K562 (cell line): ENCODE data around the gene BRF1. TPM values are rescaled to one million over a fixed set of nuclear protein-coding genes. Genes with fewer than 3 reads are reported as not detected.

Experiments
- ATAC-seq: fragments of 200-7000 bp; cut with Tn5 transposase; 3 replicates; pipeline ENCODE4 v1.9.1; 2020; ENCODE audit warnings: moderate library complexity
- BruUV-seq: library from RNA; stranded (reverse); fragments of 400-500 nt; replicated peaks from 2 replicates; lab custom pipeline; 2021; lab: Mats Ljungman, UMichigan
- CTCF ChIA-PET: fragments of 300-600 bp; formaldehyde crosslinking; extraction: SDS; loops from one replicate; lab custom pipeline; 2021; ENCODE audit warnings: low intra/inter-chr PET ratio; lab: Yijun Ruan, JAX
- POLR2A ChIA-PET: fragments of 300-600, 350-650 bp; sonication (Branson Sonifier 250); formaldehyde crosslinking; extraction: SDS; loops from one replicate; lab custom pipeline; 2021; ENCODE audit warnings: antibody characterized with exemption, inconsistent platforms; lab: Yijun Ruan, JAX
- DNase-seq, 4 experiments: peaks; one replicate each; pipeline versions ENCODE4 v3.0.0 to v3.0.0-alpha.2; 2011 to 2018; ENCODE audit warnings: low spot score in 3 of 4, mixed read lengths in 3 of 4; ENCODE audit errors: extremely low read depth in 1 of 4
- FAIRE-seq: peaks from 2 replicates; lab custom pipeline; 2011; peaks lifted over from hg19 to GRCh38; lab: Jason Lieb, UNC
- H2AFZ ChIP-seq: 2 replicates; pipeline ENCODE4 v1.6.0; 2011; ENCODE audit warnings: low read depth, low read length, control low read depth, inconsistent platforms
- H3K27ac ChIP-seq: fragments of 200-600 bp; 3 replicates; pipeline ENCODE4 v1.8.0; 2011; ENCODE audit warnings: low read depth, mild to moderate bottlenecking, control low read depth, inconsistent platforms, low read length, moderate library complexity, mixed read lengths; ENCODE audit errors: extremely low read depth
- H3K27me3 ChIP-seq, 2 experiments: fragments of 300-600 bp in 1 of 2; 2 replicates in 1 of 2; 3 replicates in 1 of 2; pipeline versions ENCODE4 v1.6.0 to v1.8.0; 2011; ENCODE audit warnings: inconsistent platforms in 2 of 2, low read length in 2 of 2, mild to moderate bottlenecking in 1 of 2, mixed read lengths in 1 of 2, moderate library complexity in 1 of 2; ENCODE audit not compliant: control insufficient read depth in 2 of 2, insufficient read depth in 2 of 2
- H3K36me3 ChIP-seq: fragments of 300-600 bp; 3 replicates; pipeline ENCODE4 v1.8.0; 2011; ENCODE audit warnings: mild to moderate bottlenecking, low read length, inconsistent platforms; ENCODE audit not compliant: control insufficient read depth, insufficient read depth
- H3K4me1 ChIP-seq, 2 experiments: fragments of 200-600 bp in 1 of 2; replicated peaks in 1 of 2; 2 replicates in 1 of 2; 3 replicates in 1 of 2; pipeline versions ENCODE4 v1.5.1 to v1.8.0; 2011; ENCODE audit warnings: inconsistent platforms in 2 of 2, low read length in 2 of 2, mild to moderate bottlenecking in 1 of 2, mixed read lengths in 1 of 2, moderate library complexity in 1 of 2; ENCODE audit not compliant: control insufficient read depth in 2 of 2, insufficient read depth in 2 of 2
- H3K4me2 ChIP-seq: 2 replicates; pipeline ENCODE4 v1.6.1; 2011; ENCODE audit warnings: low read length, control low read depth, inconsistent platforms, mixed read lengths; ENCODE audit not compliant: insufficient read depth
- H3K4me3 ChIP-seq: fragments of 200-600 bp; sonication (generic), shearing (Covaris generic); 2 replicates; pipeline ENCODE4 v1.5.1; 2016; ENCODE audit warnings: control low read depth, inconsistent platforms
- H3K79me2 ChIP-seq: fragments of 200-600 bp; 3 replicates; pipeline ENCODE4 v1.8.0; 2011; ENCODE audit warnings: low read length, inconsistent platforms; ENCODE audit not compliant: control insufficient read depth, insufficient read depth
- H3K9ac ChIP-seq, 2 experiments: 2 replicates each; pipeline versions ENCODE4 v1.6.0 to v1.6.1; 2011; ENCODE audit warnings: low read depth in 2 of 2, low read length in 2 of 2, control low read depth in 1 of 2, inconsistent platforms in 1 of 2, mild to moderate bottlenecking in 1 of 2, mixed read lengths in 1 of 2; ENCODE audit not compliant: insufficient read depth in 1 of 2
- H3K9me1 ChIP-seq: one replicate; pipeline ENCODE4 v1.6.0; 2011; ENCODE audit warnings: inconsistent platforms, mild to moderate bottlenecking, low read length, moderate library complexity; ENCODE audit not compliant: control insufficient read depth, insufficient read depth
- H3K9me3 ChIP-seq: replicated peaks from 2 replicates; pipeline ENCODE4 v1.5.1; 2011; ENCODE audit warnings: low read depth, low read length, inconsistent platforms; ENCODE audit not compliant: control insufficient read depth, insufficient read depth
- H4K20me1 ChIP-seq: replicated peaks from 2 replicates; pipeline ENCODE4 v1.6.1; 2011; ENCODE audit warnings: low read length, inconsistent platforms, mixed read lengths; ENCODE audit not compliant: control insufficient read depth, insufficient read depth
- ATF1 ChIP-seq, 2 experiments: fragments of 450-650 bp in 1 of 2; IDR thresholded peaks; 2 replicates each; pipeline ENCODE4 v1.6.1; 2016; ENCODE audit warnings: missing compliant biosample characterization in 1 of 2, missing genetic modification characterization in 1 of 2
- CCAR2 ChIP-seq: fragments of 200-400 bp; formaldehyde crosslinking; IDR thresholded peaks from 2 replicates; pipeline ENCODE4 v1.6.1; 2017; ENCODE audit warnings: mild to moderate bottlenecking, low read depth, low read length
- CTBP1 ChIP-seq: fragments of 450-650 bp; IDR thresholded peaks from 2 replicates; pipeline ENCODE4 v1.6.1; 2016; ENCODE audit warnings: borderline replicate concordance
- ETV1 ChIP-seq: fragments of 450-650 bp; conservative IDR thresholded peaks from 2 replicates; pipeline ENCODE4 v1.6.1; 2016; ENCODE audit warnings: missing genetic modification characterization, control low read depth, low read depth, missing compliant biosample characterization
- FOXJ3 ChIP-seq: sonication (generic); formaldehyde crosslinking; IDR thresholded peaks from 2 replicates; pipeline ENCODE4 v1.4.0; 2020; ENCODE audit warnings: mild to moderate bottlenecking, missing genetic modification reagents
- NFATC3 ChIP-seq: fragments of 450-650 bp; IDR thresholded peaks from 2 replicates; pipeline ENCODE4 v1.6.1; 2017; ENCODE audit warnings: mild to moderate bottlenecking
- NR2F6 ChIP-seq: fragments of 450-650 bp; formaldehyde crosslinking; IDR thresholded peaks from 2 replicates; pipeline ENCODE4 v1.4.0; 2020; ENCODE audit warnings: mild to moderate bottlenecking
- RBM15 ChIP-seq: fragments of 200-400 bp; formaldehyde crosslinking; IDR thresholded peaks from 2 replicates; pipeline ENCODE4 v1.6.1; 2018; ENCODE audit warnings: mild to moderate bottlenecking, low read length, moderate library complexity; ENCODE audit not compliant: insufficient read depth
- SMARCA4 ChIP-seq: fragments of 450-650 bp; IDR thresholded peaks from 2 replicates; pipeline ENCODE4 v1.6.1; 2016
- SNAPC5 ChIP-seq: fragments of 250-450 bp; sonication (Bioruptor Pico); IDR thresholded peaks from 2 replicates; pipeline ENCODE4 v1.8.0; 2021; ENCODE audit warnings: moderate library complexity, mild to moderate bottlenecking, inconsistent platforms
- SP2 ChIP-seq: IDR thresholded peaks from 2 replicates; pipeline ENCODE4 v1.6.1; 2011; ENCODE audit warnings: mild to moderate bottlenecking, low read depth, low read length, moderate library complexity; ENCODE audit not compliant: poor library complexity, severe bottlenecking; ENCODE audit errors: extremely low read depth
- SPI1 ChIP-seq: IDR thresholded peaks from 2 replicates; pipeline ENCODE4 v1.6.1; 2011; ENCODE audit warnings: low read depth, low read length, control low read depth, borderline replicate concordance
- STAT5A ChIP-seq: IDR thresholded peaks from 2 replicates; pipeline ENCODE4 v1.6.1; 2012; ENCODE audit warnings: low read length, inconsistent platforms, borderline replicate concordance
- TEAD4 ChIP-seq, 2 experiments: sonication (generic) in 1 of 2; formaldehyde crosslinking in 1 of 2; IDR thresholded peaks; 2 replicates each; pipeline versions ENCODE4 v1.6.1 to v1.8.0; 2012 to 2022; ENCODE audit warnings: borderline replicate concordance in 1 of 2, inconsistent platforms in 1 of 2, low read length in 1 of 2, mild to moderate bottlenecking in 1 of 2, missing genetic modification reagents in 1 of 2
- ZBTB26 ChIP-seq: fragments of 450-650 bp; formaldehyde crosslinking; IDR thresholded peaks from 2 replicates; pipeline ENCODE4 v1.4.0; 2022; ENCODE audit warnings: missing genetic modification characterization
- ZNF274 ChIP-seq: IDR thresholded peaks from 2 replicates; pipeline ENCODE4 v1.6.1; 2011; ENCODE audit warnings: low read depth, mild to moderate bottlenecking, low read length, moderate library complexity, borderline replicate concordance
- ZNF431 ChIP-seq: sonication (generic); formaldehyde crosslinking; IDR thresholded peaks from 2 replicates; pipeline ENCODE4 v1.8.0; 2022; ENCODE audit warnings: mild to moderate bottlenecking, missing genetic modification reagents
- ZSCAN32 ChIP-seq: fragments of 450-650 bp; formaldehyde crosslinking; IDR thresholded peaks from 2 replicates; pipeline ENCODE4 v1.4.0; 2020; ENCODE audit warnings: mild to moderate bottlenecking, moderate library complexity
- WGBS: fragments of 100-300 bp; shearing (Covaris generic); methylation state at CpG from one replicate; pipeline ENCODE4 v1.1.6; 2016; ENCODE audit warnings: low coverage, mixed read lengths; ENCODE audit not compliant: insufficient coverage; ENCODE audit errors: missing lambda C conversion rate; 5-methylcytosine and 5-hydroxymethylcytosine counted together
- in situ Hi-C: fragments of 300-500 bp; cut with MboI; formaldehyde crosslinking; loops from 4 replicates; pipeline ENCODE4 v1.15.0; 2018; ENCODE audit warnings: inconsistent platforms, mixed read lengths
- intact Hi-C: fragments of 100-400 bp; cut with micrococcal nuclease; formaldehyde crosslinking; loops from 2 replicates; pipeline ENCODE4 v1.14.2; 2022
- polyA plus RNA-seq, 8 experiments: library from polyadenylated mRNA; depleted of rRNA in 4 of 8; stranded (reverse) in 5 of 8; unstranded in 3 of 8; fragments of >200 nt; fragmentation: Nextera tagmentation in 2 of 8; fragmentation: Illumina TruSeq in 1 of 8; extraction: Ambion mirVana in 2 of 8; extraction: Trizol in 1 of 8; gene quantifications; 2 replicates each; pipeline versions ENCODE4 v1.2.1 to v1.2.3, GENCODE V29; 2011 to 2014; ENCODE audit warnings: inconsistent platforms in 1 of 8, missing spikeins in 1 of 8
- total RNA-seq, 7 experiments: library from RNA; depleted of rRNA in 6 of 7; stranded (reverse); fragments of >200 nt in 6 of 7; fragmentation: Illumina TruSeq in 2 of 7; extraction: Trizol in 2 of 7; gene quantifications; 2 replicates each; pipeline versions ENCODE4 v1.2.1 to v1.2.3, GENCODE V29; 2011 to 2021; ENCODE audit warnings: low replicate concordance in 1 of 7
- TF ChIP-seq, protein P1 (sequence below): fragments of 450-650 bp; conservative IDR thresholded peaks from 2 replicates; pipeline ENCODE4 v1.6.1; 2016; ENCODE audit warnings: missing genetic modification characterization, low read depth, mild to moderate bottlenecking, control low read depth, missing compliant biosample characterization

Gene BRF1
- total and polyA plus RNA-seq, 9 of the 15 experiments (the other 6 are each of a cell fraction or from before 2014, with no cell fraction given): 0.14 to 24.6 (median 8.2) TPM

- Histone ChIP-seq H3K27me3 (no peaks in the 10 kb centered on the region), H2AFZ (peak within 1 kb of the TSS; percentile 33; the same call in 1 of the 2 replicates), H3K4me3 (peak within 1 kb of the TSS; percentile 54), H3K9me1 (no peaks in the 10 kb centered on the region), H3K4me2 (peak within 1 kb of the TSS; percentile 73), H3K9ac (peak within 1 kb of the TSS; percentile 41 to 91; a peak in 3 of 4 replicates), H3K79me2 (peaks cover 25% of the 10 kb centered on the region), H3K4me1 (peaks cover 6 to 43% of the 10 kb centered on the region in 2 experiments; a peak in 4 of 5 replicates), H3K36me3 (no peaks in the 10 kb centered on the region), H3K27ac (peak within 1 kb of the TSS; percentile 36; the same call in 1 of the 3 replicates), H3K9me3 (no peaks in the 10 kb centered on the region), H4K20me1 (no peaks in the 10 kb centered on the region)
- BruUV-seq: no TSS peak
- CTCF ChIA-PET: no interaction called here
- FAIRE-seq (no peak), ATAC-seq (peak; percentile 85), DNase-seq (peak; percentile 85 to 97 (median 94))
- in situ Hi-C loops: no loop called here
- no CpG with 5 or more reads among the region's 163 CpGs for WGBS
- intact Hi-C loops: no loop called here
- POLR2A ChIA-PET: interaction anchor here (0.6 to 1.7 kb wide), 2 partner anchors 13 to 20 kb away, joined by 3 to 5 read pairs; no protein-coding TSS in a partner anchor
- no peak for TF ChIP-seq CTBP1
- no peak for TF ChIP-seq SPI1
- no peak for TF ChIP-seq ETV1
- TF ChIP-seq STAT5A: no peak
- TF ChIP-seq, protein P1, sequence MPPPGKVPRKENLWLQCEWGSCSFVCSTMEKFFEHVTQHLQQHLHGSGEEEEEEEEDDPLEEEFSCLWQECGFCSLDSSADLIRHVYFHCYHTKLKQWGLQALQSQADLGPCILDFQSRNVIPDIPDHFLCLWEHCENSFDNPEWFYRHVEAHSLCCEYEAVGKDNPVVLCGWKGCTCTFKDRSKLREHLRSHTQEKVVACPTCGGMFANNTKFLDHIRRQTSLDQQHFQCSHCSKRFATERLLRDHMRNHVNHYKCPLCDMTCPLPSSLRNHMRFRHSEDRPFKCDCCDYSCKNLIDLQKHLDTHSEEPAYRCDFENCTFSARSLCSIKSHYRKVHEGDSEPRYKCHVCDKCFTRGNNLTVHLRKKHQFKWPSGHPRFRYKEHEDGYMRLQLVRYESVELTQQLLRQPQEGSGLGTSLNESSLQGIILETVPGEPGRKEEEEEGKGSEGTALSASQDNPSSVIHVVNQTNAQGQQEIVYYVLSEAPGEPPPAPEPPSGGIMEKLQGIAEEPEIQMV (tag): no peak
- no peak for TF ChIP-seq FOXJ3
- TF ChIP-seq SMARCA4: no peak
- no peak for TF ChIP-seq ZBTB26 (CRISPR knock-in tag)
- TF ChIP-seq ZNF431 (CRISPR knock-in tag): no peak
- TF ChIP-seq ZNF274: no peak
- no peak for TF ChIP-seq SP2
- no peak for TF ChIP-seq SNAPC5 (CRISPR knock-in tag)
- no peak for TF ChIP-seq ATF1 (CRISPR knock-in tag; IDR thresholded peaks at IDR 0.05)
- TF ChIP-seq ATF1 (tag; IDR thresholded peaks at IDR 0.05): no peak
- TF ChIP-seq NR2F6 (CRISPR knock-in tag): no peak
- no peak for TF ChIP-seq ZSCAN32 (CRISPR knock-in tag)
- TF ChIP-seq CCAR2: no peak
- no peak for TF ChIP-seq NFATC3
- no peak for TF ChIP-seq RBM15
- TF ChIP-seq TEAD4 (IDR thresholded peaks at IDR 0.05; ENCODE audit: low read length): no peak
- TF ChIP-seq TEAD4 (CRISPR knock-in tag; IDR thresholded peaks at IDR 0.05; ENCODE audit: borderline replicate concordance): no peak
These were observed 13.7 kb upstream of the BRF1 start, which contains the start of gene PACS2 for GRCh38 chr14:105314287-105315200. Gene PACS2 (plus strand): TSS chr14:105314748. CDS start chr14:105314919, 171 bp downstream.
